ENCODE measurements around the gene B3GALT5.

B3GALT5 gene

DNA sequence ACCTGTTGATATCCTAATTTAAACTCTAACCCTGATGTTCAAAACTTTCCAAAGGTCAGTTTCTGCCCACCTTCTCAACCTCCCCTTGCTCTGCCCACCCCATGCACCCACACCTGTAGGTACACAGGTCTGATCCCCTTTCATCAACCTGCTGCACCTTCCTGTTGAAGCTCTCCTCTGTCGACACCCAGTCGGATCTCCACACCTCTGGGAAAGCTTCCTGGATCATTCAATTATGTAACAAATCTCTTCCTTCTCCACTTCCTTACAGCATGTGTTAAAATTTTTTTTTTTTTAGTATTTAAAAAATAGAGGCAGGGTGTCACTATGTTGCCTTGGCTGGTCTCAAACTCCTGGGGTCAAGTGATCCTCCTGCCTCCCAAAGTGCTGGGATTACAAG lies 87.6 kb downstream of the B3GALT5 start:
- DNase-seq (ENCODE audit: low read depth), result no peak

- no peak for DNase-seq (ENCODE audit: low read depth)
Observed at GRCh38 chr21:39703578-39703977, 90.8 kb downstream of the B3GALT5 start.

DNA sequence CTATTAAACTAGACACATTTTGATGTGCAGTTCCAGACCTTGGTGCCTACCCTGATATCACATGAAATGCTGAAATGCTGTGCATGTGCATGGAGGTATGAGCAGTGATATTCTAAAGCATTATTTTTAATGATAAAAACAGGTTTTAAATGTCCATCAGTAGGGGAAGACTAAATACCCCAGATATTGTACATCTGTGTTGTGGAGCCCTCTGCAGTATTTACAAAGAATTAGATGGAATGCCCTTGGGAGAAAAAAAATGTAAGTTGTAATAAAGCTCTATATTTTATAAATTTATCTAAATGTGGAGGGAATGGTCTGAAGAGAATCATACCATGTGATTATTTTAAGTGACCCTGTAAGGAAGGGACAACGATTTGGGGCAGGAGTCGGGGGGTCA lies 93.1 kb downstream of the B3GALT5 start:
- DNase-seq (ENCODE audit: low read depth), result no peak

DNA sequence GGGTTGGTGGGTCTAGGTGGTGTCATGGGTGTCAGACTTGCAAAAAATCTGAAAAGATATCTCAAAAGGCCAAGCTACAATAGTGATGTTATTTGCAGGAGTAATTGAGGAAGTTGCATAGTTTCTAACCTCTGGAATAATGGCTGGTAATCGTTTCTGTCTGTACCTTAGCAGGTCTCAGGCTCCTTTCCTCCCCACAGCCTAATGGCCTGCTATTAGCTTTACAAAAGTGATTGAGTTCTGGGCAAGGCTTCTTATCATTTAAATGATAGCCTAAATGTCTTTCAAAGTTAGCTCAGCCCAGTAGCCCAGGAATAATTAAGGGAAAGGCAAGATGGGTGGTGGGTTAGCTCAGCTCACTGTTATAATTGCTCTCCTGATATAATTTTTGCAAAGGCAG lies 94.6 kb downstream of the B3GALT5 start:
- DNase-seq (ENCODE audit: low read depth), result no peak

DNA sequence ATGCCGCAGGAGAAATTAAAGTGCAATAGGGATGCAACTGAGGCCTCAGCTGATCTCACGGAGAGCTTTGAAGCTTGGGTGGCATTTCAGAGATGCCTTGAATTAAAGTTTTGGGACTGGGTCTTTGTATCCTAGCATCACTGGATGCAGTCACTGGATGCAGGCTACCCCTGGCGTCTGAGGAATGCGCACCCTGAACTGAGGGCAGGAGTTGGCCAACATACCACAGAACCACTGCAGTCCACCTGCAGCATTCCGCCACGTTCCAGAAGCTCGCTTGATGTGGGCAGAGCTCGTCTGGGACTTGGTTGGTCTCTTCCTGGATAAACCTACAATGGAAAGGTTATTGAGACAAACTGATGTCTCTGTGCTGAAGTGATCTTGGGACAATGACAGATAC lies 98.1 kb downstream of the B3GALT5 start:
- no peak for DNase-seq (ENCODE audit: low read depth)

GRCh38 chr21:39712273-39712672 lies 99.5 kb downstream of the B3GALT5 start:
- DNase-seq (ENCODE audit: low read depth), result no peak

DNA sequence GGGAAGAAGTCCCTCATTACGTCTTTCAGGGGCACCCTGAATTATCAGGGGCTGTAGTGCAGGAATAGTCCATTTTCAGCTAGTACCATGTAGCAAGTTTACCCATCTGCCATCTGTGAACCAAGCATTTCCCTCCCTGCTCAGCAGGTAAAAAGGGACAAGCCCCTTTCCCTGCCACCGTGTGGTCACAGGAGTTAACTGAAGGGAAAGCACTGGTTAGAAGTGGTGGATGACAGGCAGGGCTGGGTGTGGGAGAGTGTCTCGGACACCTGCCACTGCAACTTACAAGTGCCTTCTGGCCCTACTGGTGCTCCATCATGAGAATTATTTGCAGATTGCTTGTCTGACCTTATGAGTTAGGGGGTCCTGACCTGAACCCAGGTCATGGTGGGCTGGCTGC lies 100.2 kb downstream of the B3GALT5 start:
- DNase-seq (ENCODE audit: low read depth), result no peak

DNA sequence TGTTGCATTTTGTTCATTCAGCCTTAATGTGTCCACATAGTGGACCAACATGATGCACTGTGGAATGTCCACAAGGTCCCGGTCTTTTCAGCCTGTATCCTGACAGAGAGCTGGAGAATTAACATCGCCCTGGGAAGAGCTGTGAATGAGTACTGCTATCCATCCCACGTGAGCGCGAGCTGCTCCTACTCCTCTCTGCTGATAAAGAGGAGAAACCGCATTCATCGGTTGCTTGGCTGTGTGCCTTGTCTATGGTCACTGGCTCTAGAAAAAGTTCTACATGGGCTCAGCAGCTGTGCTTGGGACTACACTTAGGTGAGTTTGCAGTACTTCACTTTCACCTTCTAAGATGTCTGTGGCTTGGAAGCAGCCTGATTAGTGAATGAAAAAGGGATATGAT lies 101.2 kb downstream of the B3GALT5 start:
- no peak for DNase-seq (ENCODE audit: low read depth)

- no peak for DNase-seq (ENCODE audit: low read depth)
Observed at GRCh38 chr21:39714331-39714730, 101.6 kb downstream of the B3GALT5 start.

- DNase-seq (ENCODE audit: low read depth), result peak; percentile 2
Observed at GRCh38 chr21:39715804-39716397, 103.2 kb downstream of the B3GALT5 start.

- DNase-seq (ENCODE audit: low read depth), result no peak
Observed at GRCh38 chr21:39720126-39720778, 107.5 kb downstream of the B3GALT5 start.

- DNase-seq (ENCODE audit: low read depth), result no peak
Observed at GRCh38 chr21:39721885-39722284, 109.1 kb downstream of the B3GALT5 start.

Measured in activated gamma-delta T cell treated with anti-CD3 and anti-CD28 coated beads, Interleukin-2, amount 50 U/mL, for 16 hours (primary cell).